ENCODE measurements around the gene ETS1. TPM values are rescaled to one million over a fixed set of nuclear protein-coding genes. Genes with fewer than 3 reads are reported as not detected.

Gene ETS1
- total RNA-seq, 2 experiments from 2014 or later = 436 to 444 TPM

DNA sequence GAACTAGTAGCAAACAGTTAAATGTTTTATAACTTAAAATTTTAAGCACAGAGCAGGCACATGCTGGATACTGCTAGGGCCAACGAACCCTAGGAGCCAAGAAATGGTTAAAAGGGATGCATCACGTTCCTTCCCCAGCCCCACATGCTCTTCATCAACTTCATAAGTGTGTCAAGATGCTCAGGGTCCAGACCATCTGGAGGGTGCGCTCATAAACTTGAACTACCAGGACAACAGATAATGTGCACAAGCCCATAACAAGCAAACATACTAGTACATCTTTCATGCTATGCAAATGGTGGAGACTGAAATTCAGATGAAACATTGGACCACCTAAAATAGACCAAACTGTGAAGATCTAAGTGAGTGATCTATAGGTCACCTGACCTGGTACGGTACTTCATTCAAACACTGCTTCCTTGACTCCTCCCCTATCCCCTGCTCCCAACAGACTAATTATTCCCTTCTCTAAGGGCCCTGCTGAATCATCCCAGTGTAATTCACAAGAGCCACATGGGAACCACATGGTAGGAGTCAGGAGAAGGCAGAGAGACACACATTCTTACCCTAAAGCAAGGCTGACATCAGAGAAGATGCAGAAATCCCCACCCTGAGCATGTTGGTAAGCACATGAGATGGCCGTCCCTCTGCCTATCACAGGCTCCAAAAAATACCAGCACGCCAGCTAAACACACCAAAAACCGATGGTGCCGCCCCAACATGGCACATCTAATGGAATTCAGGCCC is 83.9 kb downstream of the ETS1 start:
- ChIA-PET POLR2A (interaction anchor here (1.1 to 22.3 kb wide), 9 partner anchors 13 to 180 kb away, joined by 3 to 600 read pairs (median 10); no protein-coding TSS in a partner anchor), CTCF (interaction anchor here (0.6 to 20.7 kb wide), 9 partner anchors 7 to 331 kb away, joined by 3 to 264 read pairs (median 6); no protein-coding TSS in a partner anchor)
- H3K4me3 Mint-ChIP-seq = peak overlapping the region; percentile 69
- peaks cover 82% of the 10 kb centered on the region for H3K36me3 Mint-ChIP-seq
- no peaks in the 10 kb centered on the region for H3K9me3 Mint-ChIP-seq
- H3K27ac Mint-ChIP-seq = peak overlapping the region; percentile 96
- DNase-seq = peak; percentile 64
- H3K27me3 Mint-ChIP-seq = no peaks in the 10 kb centered on the region
- H3K4me1 Mint-ChIP-seq (ENCODE audit: low read depth) = peaks cover 90% of the 10 kb centered on the region
- intact Hi-C loops (cut with micrococcal nuclease) = loop anchor here (1.0 to 10.0 kb wide), 3 partner anchors 9 to 469 kb away; no protein-coding TSS in a partner anchor

DNA sequence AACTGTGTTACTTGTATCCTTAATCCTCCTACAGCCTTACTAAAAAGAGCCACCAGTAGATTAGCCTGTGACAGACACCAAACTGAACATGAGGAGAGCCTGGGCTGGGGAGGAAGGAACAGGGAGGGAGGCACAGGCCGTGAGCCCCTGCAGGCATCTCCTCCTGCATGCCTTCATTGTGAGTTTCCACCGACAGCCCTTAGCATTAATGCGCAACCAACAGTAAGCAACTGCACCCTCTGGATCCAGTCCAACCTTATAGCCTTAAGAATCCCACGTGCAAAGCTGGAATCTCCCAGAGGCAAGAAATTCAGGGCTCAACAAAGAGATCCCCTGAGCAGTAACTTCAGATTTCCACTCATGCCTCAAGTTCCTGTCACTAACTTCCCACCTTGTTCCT is 84.6 kb downstream of the ETS1 start:
- Mint-ChIP-seq H3K27ac (peak overlapping the region; percentile 96), H3K9me3 (no peaks in the 10 kb centered on the region), H3K27me3 (no peaks in the 10 kb centered on the region), H3K4me3 (peak overlapping the region; percentile 69), H3K4me1 (ENCODE audit: low read depth) (peaks cover 92% of the 10 kb centered on the region), H3K36me3 (peaks cover 78% of the 10 kb centered on the region)
- ChIA-PET CTCF (interaction anchor here (0.6 to 20.7 kb wide), 8 partner anchors 8 to 330 kb away, joined by 3 to 264 read pairs (median 4); no protein-coding TSS in a partner anchor), POLR2A (interaction anchor here (1.2 to 22.3 kb wide), 5 partner anchors 14 to 201 kb away, joined by 3 to 600 read pairs (median 31); no protein-coding TSS in a partner anchor)
- DNase-seq = no peak
- intact Hi-C loops (cut with micrococcal nuclease) = loop anchor here (1.0 to 10.0 kb wide), 3 partner anchors 8 to 468 kb away; no protein-coding TSS in a partner anchor

DNA sequence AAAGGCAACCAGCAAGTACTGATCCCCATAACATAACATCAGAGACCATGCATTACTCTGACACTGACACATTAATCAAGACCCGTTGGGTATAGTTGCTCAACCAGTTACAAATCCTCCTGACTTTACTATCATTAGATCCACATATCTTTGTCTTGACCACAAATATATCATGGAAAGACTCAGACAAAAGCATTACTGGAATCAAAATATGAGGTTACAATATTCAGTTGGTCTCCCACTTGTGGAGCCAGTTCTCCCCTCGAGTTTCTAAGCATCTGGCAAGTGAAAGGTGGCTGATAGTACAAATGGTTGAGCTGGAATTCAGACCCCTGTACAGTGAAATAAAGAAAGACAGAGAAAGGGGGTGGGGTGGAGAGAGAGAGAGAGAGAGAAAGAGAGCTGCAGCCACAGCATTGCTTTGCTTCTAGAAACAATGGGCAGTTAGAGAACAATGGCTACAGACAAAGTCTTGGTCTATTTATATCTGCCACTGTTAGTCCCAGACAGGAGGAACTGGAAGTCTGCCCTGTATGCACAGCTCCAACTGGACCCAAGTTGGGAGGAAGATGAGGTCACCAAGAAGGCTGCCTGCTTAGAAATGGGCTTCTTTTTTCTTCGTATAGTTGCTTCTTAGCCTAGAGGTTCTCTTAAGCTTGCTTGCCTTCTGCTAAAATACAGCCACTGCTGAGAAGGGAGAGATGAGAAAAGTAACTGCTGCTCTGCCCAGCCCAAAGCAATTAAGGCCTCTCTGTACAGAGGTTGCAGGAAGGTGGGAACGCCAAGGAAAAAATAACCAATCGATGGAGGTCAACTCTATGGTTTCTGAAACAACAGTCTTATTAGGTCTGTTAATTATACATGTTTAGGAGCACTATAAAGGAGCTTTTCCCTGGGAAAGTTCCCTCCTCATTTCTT is 85.5 kb downstream of the ETS1 start:
- no peaks in the 10 kb centered on the region for H3K27me3 Mint-ChIP-seq
- H3K4me1 Mint-ChIP-seq (ENCODE audit: low read depth) = peaks cover 93% of the 10 kb centered on the region
- peak overlapping the region; percentile 74 for H3K4me3 Mint-ChIP-seq
- POLR2A ChIA-PET = interaction anchor here (0.6 to 22.3 kb wide), 7 partner anchors 14 to 200 kb away, joined by 3 to 600 read pairs (median 9); no protein-coding TSS in a partner anchor
- peak overlapping the region; percentile 96 for H3K27ac Mint-ChIP-seq
- H3K36me3 Mint-ChIP-seq = peaks cover 76% of the 10 kb centered on the region
- DNase-seq = no peak
- CTCF ChIA-PET = interaction anchor here (0.9 to 20.7 kb wide), 8 partner anchors 9 to 330 kb away, joined by 3 to 264 read pairs (median 4); no protein-coding TSS in a partner anchor
- H3K9me3 Mint-ChIP-seq = no peaks in the 10 kb centered on the region
- intact Hi-C loops (cut with micrococcal nuclease) = loop anchor here (5.0 to 10.0 kb wide), 2 partner anchors 330 to 467 kb away; no protein-coding TSS in a partner anchor

DNA sequence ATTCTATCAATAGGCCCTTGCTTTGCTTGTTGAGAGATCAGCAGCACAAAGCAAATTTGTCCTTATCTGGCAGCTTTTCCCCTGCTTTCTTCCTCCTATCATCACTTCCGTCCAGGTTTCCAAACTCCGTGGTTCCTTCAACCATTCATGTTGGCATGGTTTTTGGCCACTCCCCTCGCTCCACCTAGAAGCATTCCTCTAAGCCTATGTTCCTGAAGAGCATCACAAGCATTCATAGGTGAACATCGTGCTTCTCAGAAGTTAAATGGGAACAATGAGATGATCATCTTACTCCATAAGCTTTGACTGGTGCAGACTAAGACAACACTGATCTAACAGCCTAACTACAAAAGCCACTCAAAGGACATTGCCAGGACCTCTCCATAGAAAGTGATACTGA is 86.3 kb downstream of the ETS1 start:
- peaks cover 94% of the 10 kb centered on the region for H3K4me1 Mint-ChIP-seq (ENCODE audit: low read depth)
- no peaks in the 10 kb centered on the region for H3K27me3 Mint-ChIP-seq
- H3K36me3 Mint-ChIP-seq = peaks cover 77% of the 10 kb centered on the region
- ChIA-PET CTCF (interaction anchor here (1.0 to 2.6 kb wide), 6 partner anchors 10 to 256 kb away, joined by 3 to 12 read pairs (median 4); no protein-coding TSS in a partner anchor), POLR2A (interaction anchor here (0.6 to 22.3 kb wide), 8 partner anchors 13 to 210 kb away, joined by 3 to 600 read pairs (median 8); no protein-coding TSS in a partner anchor)
- peak overlapping the region; percentile 74 for H3K4me3 Mint-ChIP-seq
- intact Hi-C loops (cut with micrococcal nuclease) = loop anchor here (5.0 to 10.0 kb wide), 2 partner anchors 329 to 466 kb away; no protein-coding TSS in a partner anchor
- H3K27ac Mint-ChIP-seq = peak overlapping the region; percentile 96
- DNase-seq = no peak
- H3K9me3 Mint-ChIP-seq = no peaks in the 10 kb centered on the region

DNA sequence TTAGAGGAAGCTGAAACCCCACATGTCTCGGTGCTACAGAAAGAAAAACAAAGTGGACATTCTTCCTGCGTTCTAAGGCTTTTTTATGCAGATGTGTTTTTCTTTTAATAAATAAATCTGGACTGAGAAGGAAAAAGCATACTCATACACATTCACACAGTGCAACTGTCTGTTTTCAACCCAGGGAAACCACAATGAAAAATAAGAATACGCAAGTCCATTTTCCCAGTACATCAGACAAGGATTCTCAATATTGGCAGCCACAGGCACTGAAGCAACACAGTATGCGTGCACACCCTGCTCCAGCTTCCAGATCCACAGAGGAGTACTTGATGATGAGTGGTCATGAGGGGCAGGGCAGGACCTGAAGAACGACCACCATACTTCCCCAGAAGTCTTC is 86.9 kb downstream of the ETS1 start:
- ChIA-PET POLR2A (interaction anchor here (0.6 to 22.3 kb wide), 8 partner anchors 12 to 209 kb away, joined by 3 to 600 read pairs (median 8); no protein-coding TSS in a partner anchor), CTCF (interaction anchor here (1.0 to 2.6 kb wide), 5 partner anchors 9 to 256 kb away, joined by 3 to 12 read pairs (median 3); no protein-coding TSS in a partner anchor)
- H3K27me3 Mint-ChIP-seq = no peaks in the 10 kb centered on the region
- peak overlapping the region; percentile 74 for H3K4me3 Mint-ChIP-seq
- peak overlapping the region; percentile 96 for H3K27ac Mint-ChIP-seq
- intact Hi-C loops (cut with micrococcal nuclease) = loop anchor here (5.0 to 10.0 kb wide), 2 partner anchors 328 to 466 kb away; no protein-coding TSS in a partner anchor
- peaks cover 77% of the 10 kb centered on the region for H3K36me3 Mint-ChIP-seq
- DNase-seq = no peak
- H3K9me3 Mint-ChIP-seq = no peaks in the 10 kb centered on the region
- H3K4me1 Mint-ChIP-seq (ENCODE audit: low read depth) = peaks cover 94% of the 10 kb centered on the region

DNA sequence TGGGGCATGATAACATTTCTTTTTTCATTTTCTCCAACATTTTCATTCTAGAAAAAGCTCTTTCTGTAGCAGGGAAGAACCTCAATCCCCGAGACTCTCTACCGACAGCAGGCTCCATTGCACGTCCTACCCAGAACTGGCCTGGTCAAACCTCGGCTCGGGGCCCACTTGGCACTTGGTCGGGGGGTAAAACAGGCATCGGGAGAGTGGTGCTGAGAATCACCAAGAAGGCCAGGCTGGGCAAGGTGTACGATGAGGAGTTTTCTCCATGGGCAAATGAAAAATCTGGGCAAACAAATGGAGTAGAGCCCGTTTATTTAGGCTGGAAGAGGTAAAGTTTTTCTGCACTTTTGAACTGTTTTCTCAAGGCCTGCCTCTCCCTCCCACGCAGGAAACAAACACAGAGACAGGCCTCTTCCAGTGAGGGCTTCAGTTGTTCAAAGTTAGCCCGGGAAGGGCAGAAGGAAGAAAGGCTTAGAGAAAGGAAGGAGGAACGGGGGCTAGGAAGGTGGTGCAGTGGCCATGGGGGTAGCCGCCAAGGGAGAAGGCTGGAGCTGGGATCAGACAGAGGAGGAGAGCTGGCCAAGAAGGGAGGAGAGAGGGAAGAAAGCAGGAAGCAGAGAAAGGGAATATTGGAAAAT is 87.6 kb downstream of the ETS1 start:
- DNase-seq = no peak

DNA sequence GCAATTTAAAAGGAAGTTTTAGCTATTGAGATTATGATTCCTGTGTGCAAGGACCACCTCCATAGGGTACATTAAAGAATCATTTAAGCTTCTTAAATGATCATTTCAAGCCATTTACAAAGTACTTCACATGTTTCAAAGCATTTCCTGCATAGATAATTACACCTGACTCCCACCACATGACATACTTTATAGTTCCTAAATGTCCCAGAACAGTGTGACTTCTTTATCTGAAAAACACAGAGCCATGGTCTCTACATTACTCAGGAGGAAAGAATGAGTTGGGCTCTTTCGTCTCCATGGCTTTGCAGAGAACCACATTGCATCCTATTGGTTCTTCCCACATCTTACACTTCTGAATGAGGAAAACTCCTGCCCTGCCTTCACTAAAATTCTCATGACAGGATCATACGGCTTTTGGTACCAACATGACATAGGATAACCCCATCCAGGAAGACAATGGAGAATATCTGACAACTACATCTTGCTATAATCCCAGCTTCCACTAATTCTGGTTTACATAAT is 88.6 kb downstream of the ETS1 start:
- ChIA-PET POLR2A (interaction anchor here (1.4 to 18.8 kb wide), 4 partner anchors 14 to 180 kb away, joined by 3 to 600 read pairs (median 24); no protein-coding TSS in a partner anchor), CTCF (interaction anchor here (1.4 to 1.7 kb wide), 3 partner anchors 132 to 210 kb away, joined by 3 to 6 read pairs (median 5); no protein-coding TSS in a partner anchor)
- peaks cover 93% of the 10 kb centered on the region for H3K4me1 Mint-ChIP-seq (ENCODE audit: low read depth)
- H3K4me3 Mint-ChIP-seq = peak overlapping the region; percentile 71
- no peaks in the 10 kb centered on the region for H3K27me3 Mint-ChIP-seq
- H3K36me3 Mint-ChIP-seq = peaks cover 74% of the 10 kb centered on the region
- intact Hi-C loops (cut with micrococcal nuclease) = no loop called here
- no peaks in the 10 kb centered on the region for H3K9me3 Mint-ChIP-seq
- DNase-seq = no peak
- peak overlapping the region; percentile 91 for H3K27ac Mint-ChIP-seq

More for the DNA sequence above, 87.6 kb downstream of the ETS1 start:
- ChIA-PET CTCF (interaction anchor here (1.1 to 2.6 kb wide), 7 partner anchors 9 to 257 kb away, joined by 3 to 12 read pairs (median 5); no protein-coding TSS in a partner anchor), POLR2A (interaction anchor here (2.0 to 22.3 kb wide), 6 partner anchors 11 to 198 kb away, joined by 6 to 600 read pairs (median 24); no protein-coding TSS in a partner anchor)
- H3K4me3 Mint-ChIP-seq = peak overlapping the region; percentile 71
- no peaks in the 10 kb centered on the region for H3K27me3 Mint-ChIP-seq
- H3K9me3 Mint-ChIP-seq = no peaks in the 10 kb centered on the region
- peaks cover 75% of the 10 kb centered on the region for H3K36me3 Mint-ChIP-seq
- intact Hi-C loops (cut with micrococcal nuclease) = loop anchor here (5.0 to 10.0 kb wide), 2 partner anchors 327 to 465 kb away; no protein-coding TSS in a partner anchor
- H3K4me1 Mint-ChIP-seq (ENCODE audit: low read depth) = peaks cover 94% of the 10 kb centered on the region
- H3K27ac Mint-ChIP-seq = peak overlapping the region; percentile 91

DNA sequence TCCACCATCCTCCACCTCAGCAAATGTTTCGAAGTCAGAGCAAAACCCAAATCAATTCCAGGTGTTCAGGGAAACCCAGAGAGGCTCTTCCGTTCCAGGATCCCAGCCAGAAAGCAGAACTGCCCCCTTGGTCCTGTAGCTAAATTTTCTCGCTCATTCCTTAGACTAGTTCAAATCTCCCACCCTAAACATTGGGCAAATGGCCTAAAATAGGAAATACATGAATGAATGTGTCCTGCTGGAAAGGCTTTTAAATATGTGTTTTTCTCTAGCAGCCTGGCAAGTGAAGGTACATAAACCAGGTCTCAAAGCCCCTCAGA is 89.6 kb downstream of the ETS1 start:
- CTCF ChIA-PET = interaction anchor here (0.6 to 2.3 kb wide), 11 partner anchors 8 to 208 kb away, joined by 3 to 10 read pairs (median 6); no protein-coding TSS in a partner anchor
- Mint-ChIP-seq H3K9me3 (no peaks in the 10 kb centered on the region), H3K27ac (peak overlapping the region; percentile 91), H3K4me1 (ENCODE audit: low read depth) (peaks cover 95% of the 10 kb centered on the region), H3K4me3 (peak overlapping the region; percentile 71), H3K36me3 (peaks cover 77% of the 10 kb centered on the region), H3K27me3 (no peaks in the 10 kb centered on the region)
- POLR2A ChIA-PET = interaction anchor here (0.5 to 18.8 kb wide), 16 partner anchors 8 to 325 kb away, joined by 3 to 600 read pairs (median 5); no protein-coding TSS in a partner anchor
- no peak for DNase-seq
- intact Hi-C loops (cut with micrococcal nuclease) = no loop called here

DNA sequence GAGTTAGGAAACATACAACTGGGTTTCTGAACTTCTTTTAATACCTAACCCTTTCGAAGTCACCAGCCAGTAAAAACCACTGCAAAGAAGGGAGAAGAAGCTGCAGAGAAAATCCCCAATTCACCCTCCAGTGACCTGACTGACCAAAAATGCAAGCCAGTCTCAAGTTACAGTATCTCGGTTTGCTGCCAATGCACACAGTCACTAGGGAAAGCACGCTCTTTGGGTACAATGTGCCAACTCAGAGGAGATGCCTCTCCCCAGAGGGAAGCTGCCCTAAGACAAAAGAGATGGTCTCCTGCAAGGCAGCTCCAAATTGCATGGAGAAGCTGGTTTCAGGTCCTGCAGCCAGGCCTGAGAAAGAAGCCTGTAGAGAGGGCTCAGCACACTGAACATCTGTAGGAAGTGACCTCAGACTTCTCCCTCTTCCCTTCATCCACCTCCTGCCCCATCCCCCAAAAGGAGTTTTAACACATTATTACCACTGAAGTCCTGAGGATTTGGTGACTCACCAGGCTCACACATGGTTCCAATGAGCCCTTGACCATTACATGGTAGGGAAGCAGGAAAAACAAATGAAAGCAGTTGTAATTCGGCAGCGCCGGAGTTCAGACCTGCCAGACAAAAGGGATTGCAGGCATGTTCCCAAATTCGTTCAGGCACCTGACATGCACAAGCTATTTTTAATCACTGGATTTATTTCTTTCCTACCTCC is 90.1 kb downstream of the ETS1 start:
- POLR2A ChIA-PET = interaction anchor here (0.5 to 18.8 kb wide), 20 partner anchors 9 to 325 kb away, joined by 3 to 600 read pairs (median 5); no protein-coding TSS in a partner anchor
- intact Hi-C loops (cut with micrococcal nuclease) = no loop called here
- DNase-seq = peak; percentile 67

DNA sequence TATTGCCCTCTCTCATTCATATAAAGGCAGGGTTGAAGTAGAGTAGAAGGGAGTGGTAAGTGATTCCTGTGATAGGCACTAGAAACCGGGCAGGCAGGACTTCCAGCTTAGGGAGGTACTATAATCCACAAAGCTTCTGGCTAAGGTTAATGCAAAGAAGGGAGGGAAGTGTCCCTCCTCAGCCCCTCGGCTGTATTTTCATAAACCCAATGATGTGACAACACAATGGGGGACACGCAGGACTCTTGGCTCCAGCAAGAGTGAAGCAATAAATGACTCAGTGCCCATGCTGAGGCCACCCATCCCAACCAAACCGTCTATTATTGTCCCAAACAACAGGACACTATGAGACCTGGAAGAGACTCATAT is 90.7 kb downstream of the ETS1 start:
- Mint-ChIP-seq H3K4me1 (ENCODE audit: low read depth) (peaks cover 95% of the 10 kb centered on the region), H3K9me3 (no peaks in the 10 kb centered on the region), H3K27ac (peak overlapping the region; percentile 91), H3K36me3 (peaks cover 77% of the 10 kb centered on the region), H3K27me3 (no peaks in the 10 kb centered on the region), H3K4me3 (peak overlapping the region; percentile 71)
- intact Hi-C loops (cut with micrococcal nuclease) = no loop called here
- CTCF ChIA-PET = interaction anchor here (0.7 to 2.3 kb wide), 11 partner anchors 9 to 206 kb away, joined by 3 to 10 read pairs (median 4); no protein-coding TSS in a partner anchor
- DNase-seq = no peak
- POLR2A ChIA-PET = interaction anchor here (0.6 to 18.8 kb wide), 12 partner anchors 9 to 155 kb away, joined by 4 to 600 read pairs (median 6); no protein-coding TSS in a partner anchor

More for the DNA sequence above, 90.1 kb downstream of the ETS1 start:
- Mint-ChIP-seq H3K4me3 (peak overlapping the region; percentile 71), H3K9me3 (no peaks in the 10 kb centered on the region), H3K27me3 (no peaks in the 10 kb centered on the region), H3K36me3 (peaks cover 78% of the 10 kb centered on the region), H3K4me1 (ENCODE audit: low read depth) (peaks cover 95% of the 10 kb centered on the region), H3K27ac (peak overlapping the region; percentile 91)
- CTCF ChIA-PET = interaction anchor here (0.6 to 2.3 kb wide), 13 partner anchors 9 to 207 kb away, joined by 3 to 10 read pairs (median 4); no protein-coding TSS in a partner anchor

Measured in activated CD4-positive, alpha-beta memory T cell treated with anti-CD3 and anti-CD28 coated beads for 36 hours (primary cell).